K562 (cell line): ENCODE measurements around the gene MED29. TPM values are rescaled to one million over a fixed set of nuclear protein-coding genes. Genes with fewer than 3 reads are reported as not detected.

ENCODE experiments used
- CEBPB ChIP-seq: fragments of 450-650 bp; IDR thresholded peaks from 2 replicates; pipeline ENCODE4 v1.6.1; 2016; ENCODE audit warnings: missing genetic modification characterization, missing compliant biosample characterization
- GABPB2 ChIP-seq: fragments of 250-450 bp; sonication (Bioruptor Pico); conservative IDR thresholded peaks from 2 replicates; pipeline ENCODE4 v1.5.1; 2021; ENCODE audit warnings: mild to moderate bottlenecking
- HOMEZ ChIP-seq: fragments of 250-450 bp; sonication (Bioruptor Pico); IDR thresholded peaks from 2 replicates; pipeline ENCODE4 v1.4.0; 2020; ENCODE audit warnings: mild to moderate bottlenecking, moderate library complexity
- MTA3 ChIP-seq: fragments of 450-650 bp; formaldehyde crosslinking; IDR thresholded peaks from 2 replicates; pipeline ENCODE4 v1.6.1; 2017; ENCODE audit warnings: mild to moderate bottlenecking, borderline replicate concordance
- PHF21A ChIP-seq: fragments of 450-650 bp; IDR thresholded peaks from 2 replicates; pipeline ENCODE4 v1.6.1; 2017; ENCODE audit warnings: low read depth, borderline replicate concordance
- PREB ChIP-seq: sonication (generic); formaldehyde crosslinking; IDR thresholded peaks from 2 replicates; pipeline ENCODE4 v1.8.1; 2023; ENCODE audit warnings: mild to moderate bottlenecking, missing genetic modification reagents
- RFX7 ChIP-seq: fragments of 250-450 bp; sonication (Bioruptor Pico); IDR thresholded peaks from 2 replicates; pipeline ENCODE4 v1.5.1; 2021; ENCODE audit warnings: mild to moderate bottlenecking
- SPI1 ChIP-seq: IDR thresholded peaks from 2 replicates; pipeline ENCODE4 v1.6.1; 2011; ENCODE audit warnings: low read depth, low read length, control low read depth, borderline replicate concordance
- SRF ChIP-seq, 2 experiments: fragments of 250-450, 450-650 bp in 1 of 2; sonication (Bioruptor Pico) in 1 of 2; sonication (generic) in 1 of 2; formaldehyde crosslinking; IDR thresholded peaks; 2 replicates each; pipeline versions ENCODE4 v1.5.0 to v1.5.1; 2020 to 2022; ENCODE audit warnings: mild to moderate bottlenecking in 1 of 2, missing genetic modification reagents in 1 of 2
- TAF15 ChIP-seq: fragments of 200-400 bp; formaldehyde crosslinking; IDR thresholded peaks from 2 replicates; pipeline ENCODE4 v1.6.1; 2017; ENCODE audit warnings: mild to moderate bottlenecking, low read depth, low read length, moderate library complexity
- UBTF ChIP-seq, 2 experiments: IDR thresholded peaks; 2 replicates each; pipeline ENCODE4 v1.6.1; 2012; ENCODE audit warnings: improper control_type of control experiment in 2 of 2, low read depth in 2 of 2, low read length in 2 of 2, borderline replicate concordance in 1 of 2
- XRCC5 ChIP-seq: fragments of 200-400 bp; formaldehyde crosslinking; IDR thresholded peaks from 2 replicates; pipeline ENCODE4 v1.6.1; 2017; ENCODE audit warnings: low read depth, mild to moderate bottlenecking, low read length
- ZBTB34 ChIP-seq: fragments of 250-450 bp; sonication (Bioruptor Pico); IDR thresholded peaks from 2 replicates; pipeline ENCODE4 v1.8.0; 2021; ENCODE audit warnings: mild to moderate bottlenecking, moderate library complexity
- ZNF140 ChIP-seq: fragments of 250-450 bp; sonication (Bioruptor Pico); IDR thresholded peaks from 2 replicates; pipeline ENCODE4 v1.8.0; 2021; ENCODE audit warnings: moderate library complexity, mild to moderate bottlenecking, inconsistent platforms
- ZNF274 ChIP-seq: IDR thresholded peaks from 2 replicates; pipeline ENCODE4 v1.6.1; 2011; ENCODE audit warnings: low read depth, mild to moderate bottlenecking, low read length, moderate library complexity, borderline replicate concordance
- ZNF311 ChIP-seq: fragments of 250-450 bp; sonication (Bioruptor Pico); IDR thresholded peaks from 2 replicates; pipeline ENCODE4 v1.4.0; 2020; ENCODE audit warnings: mild to moderate bottlenecking, moderate library complexity
- ZNF79 ChIP-seq: fragments of 250-450 bp; sonication (Bioruptor Pico); IDR thresholded peaks from 2 replicates; pipeline ENCODE4 v1.4.0; 2020; ENCODE audit warnings: low read depth, mild to moderate bottlenecking, moderate library complexity
- polyA plus RNA-seq, 8 experiments: library from polyadenylated mRNA; depleted of rRNA in 4 of 8; stranded (reverse) in 5 of 8; unstranded in 3 of 8; fragments of >200 nt; fragmentation: Nextera tagmentation in 2 of 8; fragmentation: Illumina TruSeq in 1 of 8; extraction: Ambion mirVana in 2 of 8; extraction: Trizol in 1 of 8; gene quantifications; 2 replicates each; pipeline versions ENCODE4 v1.2.1 to v1.2.3, GENCODE V29; 2011 to 2014; ENCODE audit warnings: inconsistent platforms in 1 of 8, missing spikeins in 1 of 8
- total RNA-seq, 7 experiments: library from RNA; depleted of rRNA in 6 of 7; stranded (reverse); fragments of >200 nt in 6 of 7; fragmentation: Illumina TruSeq in 2 of 7; extraction: Trizol in 2 of 7; gene quantifications; 2 replicates each; pipeline versions ENCODE4 v1.2.1 to v1.2.3, GENCODE V29; 2011 to 2021; ENCODE audit warnings: low replicate concordance in 1 of 7
- TF ChIP-seq, protein P1 (sequence below), 2 experiments: fragments of 250-450 bp in 1 of 2; fragments of 450-650 bp in 1 of 2; sonication (Bioruptor Pico) in 1 of 2; IDR thresholded peaks; 2 replicates each; pipeline versions ENCODE4 v1.6.1 to v1.8.0; 2016 to 2021; ENCODE audit warnings: mild to moderate bottlenecking in 2 of 2, moderate library complexity in 2 of 2, missing compliant biosample characterization in 1 of 2, missing genetic modification characterization in 1 of 2

Gene MED29
- total and polyA plus RNA-seq, 9 of the 15 experiments (the other 6 are each of a cell fraction or from before 2014, with no cell fraction given): 1.8 to 22.6 (median 12.4) TPM

DNA sequence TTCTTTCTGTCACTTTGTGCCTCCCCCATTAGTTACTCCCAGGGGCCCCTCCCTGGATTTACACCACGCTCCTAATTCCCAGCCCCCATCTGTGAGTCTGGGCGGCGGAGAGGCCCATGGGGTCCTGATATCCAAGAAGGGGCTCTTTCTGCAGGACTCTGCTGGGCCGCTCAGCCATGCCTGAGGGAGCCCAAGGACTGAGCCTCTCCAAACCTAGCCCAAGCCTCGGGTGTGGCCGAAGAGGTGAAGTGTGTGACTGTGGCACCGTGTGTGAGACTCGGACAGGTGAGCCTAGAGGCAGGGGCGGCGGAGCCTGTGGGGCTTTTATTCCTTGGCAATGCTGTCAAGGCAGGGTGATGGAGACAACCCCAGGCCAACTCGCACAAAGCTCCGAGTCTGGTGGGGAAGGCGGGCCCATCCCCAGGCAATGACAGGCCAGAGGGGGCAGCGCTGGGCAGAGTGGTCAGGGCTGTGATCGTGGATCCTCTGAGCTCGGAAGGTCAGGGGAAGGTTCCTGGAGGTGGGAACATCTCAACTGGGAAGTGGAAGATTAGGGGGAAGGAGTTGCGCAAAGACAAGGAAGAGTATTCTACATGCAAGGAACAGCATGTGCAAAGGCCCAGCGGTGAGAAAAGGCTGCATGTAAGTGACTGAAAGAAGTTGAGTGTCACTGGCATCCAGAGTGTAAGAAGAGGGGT, 22.9 kb downstream of the MED29 start (continued):
- no peak for TF ChIP-seq SPI1
- no peak for TF ChIP-seq PREB (CRISPR knock-in tag)
- TF ChIP-seq SRF (CRISPR knock-in tag; IDR thresholded peaks at IDR 0.05): no peak
- no peak for TF ChIP-seq RFX7 (CRISPR knock-in tag)
- TF ChIP-seq ZBTB34: no peak
- TF ChIP-seq TAF15: no peak
- no peak for TF ChIP-seq ZNF311
- TF ChIP-seq ZNF140 (CRISPR knock-in tag): no peak
- TF ChIP-seq, protein P1, sequence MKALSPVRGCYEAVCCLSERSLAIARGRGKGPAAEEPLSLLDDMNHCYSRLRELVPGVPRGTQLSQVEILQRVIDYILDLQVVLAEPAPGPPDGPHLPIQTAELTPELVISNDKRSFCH (CRISPR knock-in tag; IDR thresholded peaks at IDR 0.05): no peak
- TF ChIP-seq, protein P1 (tag; IDR thresholded peaks at IDR 0.05): no peak
- no peak for TF ChIP-seq XRCC5
- no peak for TF ChIP-seq ZNF79 (CRISPR knock-in tag)
- TF ChIP-seq GABPB2: no peak
- TF ChIP-seq MTA3: no peak; the same call in 1 of the 2 replicates
- peak; percentile 80 for TF ChIP-seq CEBPB
- TF ChIP-seq HOMEZ: no peak
- 0 out of 4 replicates have a peak, but pooled peaks of 1 of the 2 experiments have one; percentile 17 for TF ChIP-seq UBTF (IDR thresholded peaks at IDR 0.05; ENCODE audit: borderline replicate concordance in 1 of 2, low read depth in 2 of 2, low read length in 2 of 2)
- TF ChIP-seq PHF21A: no peak
- no peak for TF ChIP-seq ZNF274
